GM21723 (cell line): ENCODE results near the gene MAFB.

Source experiments
- ATAC-seq: cut with Tn5 transposase; IDR thresholded peaks from one replicate; pipeline ENCODE4 v1.9.1; 2021; ENCODE audit warnings: mild to moderate bottlenecking, moderate library complexity; ENCODE audit not compliant: unreplicated experiment

The MAFB gene

GRCh38 chr20:40703975-40704530, 15.0 kb upstream of the MAFB start:
- no peak for ATAC-seq

DNA sequence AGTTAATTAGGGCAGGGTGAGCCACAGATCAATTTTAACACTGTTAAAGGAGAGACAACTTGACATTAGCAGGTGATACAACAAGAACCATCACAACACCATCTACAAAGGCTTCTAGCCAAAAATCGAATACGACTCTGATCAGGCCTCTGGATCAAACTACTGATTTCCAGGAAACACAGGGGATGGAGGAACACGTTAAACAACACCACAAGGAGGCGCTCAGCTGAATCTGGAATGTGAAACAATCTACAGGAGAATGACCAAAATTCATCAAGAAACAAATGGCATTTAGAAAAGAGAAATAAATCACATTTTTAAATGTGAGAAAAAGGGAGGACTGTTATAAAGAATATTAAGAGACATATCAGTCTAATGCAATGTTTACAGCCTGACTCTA, 13.5 kb upstream of the MAFB start:
- ATAC-seq: no peak

GRCh38 chr20:40698744-40699143, 9.7 kb upstream of the MAFB start:
- no peak for ATAC-seq

- ATAC-seq: no peak
These were observed 9.2 kb upstream of the MAFB start for GRCh38 chr20:40698281-40698680.

- ATAC-seq: no peak
These were observed 8.5 kb upstream of the MAFB start for GRCh38 chr20:40697541-40697940.

- ATAC-seq: no peak
These were observed 6.2 kb upstream of the MAFB start for GRCh38 chr20:40695214-40695613.

- no peak for ATAC-seq
These were observed 5.2 kb upstream of the MAFB start for GRCh38 chr20:40694246-40694645.

GRCh38 chr20:40692240-40693011, 3.4 kb upstream of the MAFB start:
- ATAC-seq: no peak

DNA sequence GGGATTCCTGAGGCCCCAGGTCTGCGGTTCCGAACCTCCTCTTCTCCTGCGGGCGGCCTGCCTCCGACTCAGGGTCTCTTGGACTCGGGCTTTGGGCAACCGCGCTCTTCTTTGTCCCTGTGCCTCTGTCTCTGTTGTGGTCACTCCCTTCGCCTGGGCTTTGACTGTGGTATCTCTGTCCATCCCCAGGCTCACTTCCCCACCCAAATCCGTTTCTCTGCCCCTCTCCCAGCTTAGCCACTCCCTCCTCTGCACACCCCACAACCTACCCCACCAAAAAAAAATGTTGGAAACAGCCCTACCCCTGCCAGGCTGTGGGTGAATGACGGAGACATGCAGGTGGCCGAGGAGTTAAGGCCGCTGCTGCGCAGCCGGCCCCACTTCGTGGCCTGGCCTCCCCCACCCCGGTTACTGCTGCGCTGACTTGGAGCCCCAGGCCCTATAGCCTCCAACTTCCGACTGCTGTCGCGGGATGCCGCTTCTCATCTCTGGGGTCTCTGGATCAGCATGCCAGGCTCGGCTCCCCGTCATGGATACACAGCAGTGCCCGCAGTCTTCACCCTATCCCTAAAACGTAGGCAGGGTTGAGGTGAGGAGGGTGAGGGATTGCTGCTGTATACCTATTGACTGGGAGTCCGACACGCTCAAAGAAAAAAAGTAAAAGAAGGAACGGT, 2.7 kb upstream of the MAFB start:
- no peak for ATAC-seq

- no peak for ATAC-seq
These were observed 2.0 kb upstream of the MAFB start for GRCh38 chr20:40690836-40691565.

DNA sequence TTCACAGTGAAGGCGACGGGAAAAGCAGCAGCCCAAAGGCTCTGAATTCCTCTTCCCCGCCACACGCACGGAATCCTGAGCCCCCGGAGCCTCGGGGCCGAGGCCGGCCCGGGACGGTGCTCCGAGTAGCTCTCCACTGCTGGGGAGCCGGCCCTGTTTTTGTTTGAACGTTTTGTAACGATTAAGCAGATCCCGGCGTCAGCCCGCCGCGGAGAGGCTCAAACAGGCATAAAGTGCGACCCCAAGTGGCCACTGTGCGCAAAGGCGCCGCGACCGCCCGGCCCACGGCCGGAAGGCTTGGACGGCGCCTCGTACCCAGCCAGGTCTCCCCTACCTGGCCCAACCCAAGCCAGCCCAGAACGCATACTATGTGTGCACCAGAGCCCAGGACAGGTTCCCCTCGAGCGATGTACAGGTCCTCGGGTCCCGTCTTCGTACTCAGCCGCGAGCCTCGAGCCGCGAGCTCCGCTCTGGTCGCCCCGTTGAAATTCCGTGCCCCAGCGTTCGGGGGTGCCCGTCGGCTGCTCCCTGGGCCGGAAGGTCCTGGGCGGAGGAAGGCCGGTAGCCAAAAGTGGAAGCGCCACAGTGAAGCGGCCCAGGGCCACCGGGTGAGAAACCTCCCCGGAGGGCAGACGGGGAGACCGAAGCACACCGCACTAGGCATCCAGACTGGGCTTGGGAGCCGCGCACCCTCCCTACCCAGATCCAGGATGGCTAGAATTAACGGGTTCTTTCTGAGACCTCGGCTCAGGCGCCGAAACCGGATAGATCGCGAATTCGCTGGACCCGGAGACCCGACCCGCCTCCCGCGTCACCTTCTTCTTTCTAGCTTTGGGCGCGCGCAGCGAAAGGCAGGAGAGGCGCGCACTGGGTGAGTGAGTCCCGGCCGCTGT, 1.2 kb upstream of the MAFB start:
- ATAC-seq: peak; percentile 73

DNA sequence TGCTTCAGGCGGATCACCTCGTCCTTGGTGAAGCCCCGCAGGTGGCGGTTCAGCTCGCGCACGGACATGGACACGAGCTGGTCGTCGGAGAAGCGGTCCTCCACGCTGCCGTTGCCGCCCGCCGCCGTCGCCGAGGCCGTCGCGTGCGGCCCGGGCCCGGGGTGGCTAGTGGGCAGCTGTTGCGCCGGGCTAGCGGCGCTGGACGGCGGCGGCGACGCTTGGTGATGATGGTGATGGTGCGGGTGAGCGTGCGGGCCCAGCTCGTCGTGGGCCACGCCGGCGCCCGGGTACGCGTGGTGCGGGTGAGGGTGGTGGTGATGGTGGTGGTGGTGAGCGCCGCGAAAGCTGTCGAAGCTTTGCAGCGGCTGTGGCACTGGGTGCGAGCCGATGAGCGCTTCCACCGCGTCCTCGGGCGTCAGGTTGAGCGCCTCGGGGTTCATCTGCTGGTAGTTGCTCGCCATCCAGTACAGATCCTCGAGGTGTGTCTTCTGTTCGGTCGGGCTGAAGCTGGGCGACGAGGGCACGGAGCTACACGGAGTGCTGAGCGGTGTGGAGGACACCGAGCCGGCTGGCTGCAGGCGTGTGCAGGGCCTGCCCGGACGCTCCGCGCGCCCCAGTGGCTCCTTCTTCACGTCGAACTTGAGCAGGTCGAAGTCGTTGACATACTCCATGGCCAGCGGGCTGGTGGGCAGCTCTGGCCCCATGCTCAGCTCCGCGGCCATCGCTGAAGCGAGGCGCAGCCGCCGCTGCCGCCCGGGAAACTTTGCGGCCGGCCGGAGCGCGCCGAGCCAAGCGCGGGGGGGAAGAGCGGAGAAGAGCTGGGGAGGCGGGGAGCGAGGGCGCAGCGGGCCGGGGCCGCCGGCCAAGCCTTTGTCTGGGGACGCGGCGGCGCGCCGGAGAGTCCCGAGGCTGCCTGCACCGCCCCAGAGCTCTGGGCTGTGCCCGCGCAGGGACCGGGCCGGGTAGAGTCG, 622 bp downstream of the MAFB start:
- ATAC-seq: no peak

- ATAC-seq: no peak
These were observed 1.5 kb downstream of the MAFB start for GRCh38 chr20:40687384-40688128.

- ATAC-seq: no peak
These were observed 2.1 kb downstream of the MAFB start for GRCh38 chr20:40686893-40687292.

GRCh38 chr20:40686434-40686882, 2.6 kb downstream of the MAFB start:
- no peak for ATAC-seq

GRCh38 chr20:40685349-40685748, 3.7 kb downstream of the MAFB start:
- ATAC-seq: no peak

- no peak for ATAC-seq
These were observed 5.2 kb downstream of the MAFB start for GRCh38 chr20:40683894-40684268.

DNA sequence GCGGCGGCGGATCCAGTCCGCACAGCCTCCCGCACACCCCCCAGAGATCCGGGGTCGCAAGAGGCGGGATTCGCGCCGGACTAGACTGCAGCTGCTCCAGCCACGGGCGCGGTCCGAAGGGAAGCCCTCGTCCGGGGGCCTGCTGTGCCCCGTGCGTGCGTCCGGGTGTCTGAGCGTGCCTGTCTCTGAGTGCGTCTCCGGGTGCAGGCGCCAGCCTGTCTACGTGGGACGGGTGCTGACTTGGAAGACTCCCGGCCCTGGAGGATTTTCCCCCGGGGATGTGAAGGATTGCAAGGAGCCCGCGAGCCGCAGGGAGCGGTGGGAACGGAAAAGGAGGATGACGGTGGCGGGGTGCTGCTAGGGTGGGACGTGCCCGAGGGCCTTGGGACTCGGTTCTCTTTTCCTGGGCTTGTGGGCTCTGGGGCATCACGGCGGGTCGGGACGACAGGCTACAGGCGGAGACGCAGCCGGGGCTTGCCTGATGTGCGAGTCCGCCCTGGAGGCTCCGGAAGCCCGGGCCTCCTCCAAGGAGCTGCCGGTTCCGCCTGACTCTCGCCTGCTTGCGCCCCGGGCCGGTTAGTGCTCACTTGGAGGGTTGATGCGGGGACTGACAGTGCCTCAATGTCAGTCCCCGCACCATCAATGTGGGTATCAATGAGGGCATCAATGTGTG, 5.7 kb downstream of the MAFB start:
- no peak for ATAC-seq
